H1 (cell line): ENCODE results near the gene GABPB2. TPM values are rescaled to one million over a fixed set of nuclear protein-coding genes. Genes with fewer than 3 reads are reported as not detected.

ENCODE experiments used
- TEAD4 ChIP-seq: IDR thresholded peaks from 2 replicates; pipeline ENCODE4 v1.6.1; 2012; ENCODE audit warnings: low read depth, low read length, inconsistent platforms, mixed read lengths
- polyA plus RNA-seq, 7 experiments: library from polyadenylated mRNA; depleted of rRNA in 3 of 7; stranded (reverse) in 5 of 7; unstranded in 2 of 7; fragments of >200 nt in 5 of 7; fragments of 200-250 nt in 2 of 7; gene quantifications; 1 replicate in 5 of 7; 2 replicates in 1 of 7; 4 replicates in 1 of 7; pipeline versions ENCODE4 v1.2.1 to v1.2.3, GENCODE V29; 2011 to 2013; ENCODE audit warnings: missing spikeins in 2 of 7, mixed read lengths in 2 of 7
- total RNA-seq: library from RNA; stranded (reverse); fragmentation: NEBNext Ultra II Directional; extraction: Animal tissue kit (Norgen Biotek cat#: 25700); gene quantifications from 2 replicates; pipeline ENCODE4 v1.2.1, GENCODE V29; 2021

GABPB2 gene
- total and polyA plus RNA-seq, 2 of the 8 experiments (the other 6 are each of a cell fraction or from before 2014, with no cell fraction given), result 1.8 to 2.4 TPM

DNA sequence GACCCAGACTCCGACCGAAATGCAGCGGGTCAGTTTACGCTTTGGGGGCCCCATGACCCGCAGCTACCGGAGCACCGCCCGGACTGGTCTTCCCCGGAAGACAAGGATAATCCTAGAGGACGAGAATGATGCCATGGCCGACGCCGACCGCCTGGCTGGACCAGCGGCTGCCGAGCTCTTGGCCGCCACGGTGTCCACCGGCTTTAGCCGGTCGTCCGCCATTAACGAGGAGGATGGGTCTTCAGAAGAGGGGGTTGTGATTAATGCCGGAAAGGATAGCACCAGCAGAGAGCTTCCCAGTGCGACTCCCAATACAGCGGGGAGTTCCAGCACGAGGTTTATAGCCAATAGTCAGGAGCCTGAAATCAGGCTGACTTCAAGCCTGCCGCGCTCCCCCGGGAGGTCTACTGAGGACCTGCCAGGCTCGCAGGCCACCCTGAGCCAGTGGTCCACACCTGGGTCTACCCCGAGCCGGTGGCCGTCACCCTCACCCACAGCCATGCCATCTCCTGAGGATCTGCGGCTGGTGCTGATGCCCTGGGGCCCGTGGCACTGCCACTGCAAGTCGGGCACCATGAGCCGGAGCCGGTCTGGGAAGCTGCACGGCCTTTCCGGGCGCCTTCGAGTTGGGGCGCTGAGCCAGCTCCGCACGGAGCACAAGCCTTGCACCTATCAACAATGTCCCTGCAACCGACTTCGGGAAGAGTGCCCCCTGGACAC is 22.5 kb upstream of the GABPB2 start (continued):
- TF ChIP-seq TEAD4, result no peak
